Metanephros (tissue), 1 donor: ENCODE measurements around the gene ZBTB8B. TPM values are rescaled to one million over a fixed set of nuclear protein-coding genes. Genes with fewer than 3 reads are reported as not detected.

Source experiments
- total RNA-seq: library from RNA; depleted of rRNA; stranded (reverse); fragments of >200 nt; gene quantifications from one replicate; pipeline ENCODE4 v1.2.3, GENCODE V29; 2014

ZBTB8B gene
- 0.64 TPM for total RNA-seq

GRCh38 chr1:32464716-32465577 lies at the start of gene ZBTB8B:
TSS of gene ZBTB8B (plus strand) at chr1:32465072. CDS start at chr1:32470625, 5,553 bp downstream.

Other genes starting within 250 kb of the ZBTB8B start
- 22.2 TPM for gene TMEM234, start 242.7 kb upstream of the ZBTB8B start, total RNA-seq
- 116 TPM for gene EIF3I, start 242.7 kb upstream of the ZBTB8B start, total RNA-seq
- gene FAM167B, start 217.8 kb upstream of the ZBTB8B start, total RNA-seq = 13.7 TPM
- 8.5 TPM for gene LCK, start 213.8 kb upstream of the ZBTB8B start, total RNA-seq
- 90.4 TPM for gene HDAC1, start 173.0 kb upstream of the ZBTB8B start, total RNA-seq
- gene MARCKSL1, start 128.8 kb upstream of the ZBTB8B start, total RNA-seq = 120 TPM
- gene FAM229A, start 102.6 kb upstream of the ZBTB8B start, total RNA-seq = 4.5 TPM
- gene TSSK3, start 102.5 kb upstream of the ZBTB8B start, total RNA-seq = 1.1 TPM
- gene BSDC1, start 70.6 kb upstream of the ZBTB8B start, total RNA-seq = 63.6 TPM
- gene ZBTB8A, start 74.4 kb downstream of the ZBTB8B start, total RNA-seq = 13.9 TPM
- 13.4 TPM for gene ZBTB8OS, start 185.5 kb downstream of the ZBTB8B start, total RNA-seq
- gene RBBP4, start 186.1 kb downstream of the ZBTB8B start, total RNA-seq = 189 TPM
- 9.3 TPM for gene SYNC, start 237.7 kb downstream of the ZBTB8B start, total RNA-seq